ENCODE measurements around the gene PHF2. TPM values are rescaled to one million over a fixed set of nuclear protein-coding genes. Genes with fewer than 3 reads are reported as not detected.
A peak's percentile ranks its signal among the peaks of the same experiment; 100 is the strongest.

The PHF2 gene
- total RNA-seq, 1 donor from 2014 or later, result 29.4 TPM

DNA sequence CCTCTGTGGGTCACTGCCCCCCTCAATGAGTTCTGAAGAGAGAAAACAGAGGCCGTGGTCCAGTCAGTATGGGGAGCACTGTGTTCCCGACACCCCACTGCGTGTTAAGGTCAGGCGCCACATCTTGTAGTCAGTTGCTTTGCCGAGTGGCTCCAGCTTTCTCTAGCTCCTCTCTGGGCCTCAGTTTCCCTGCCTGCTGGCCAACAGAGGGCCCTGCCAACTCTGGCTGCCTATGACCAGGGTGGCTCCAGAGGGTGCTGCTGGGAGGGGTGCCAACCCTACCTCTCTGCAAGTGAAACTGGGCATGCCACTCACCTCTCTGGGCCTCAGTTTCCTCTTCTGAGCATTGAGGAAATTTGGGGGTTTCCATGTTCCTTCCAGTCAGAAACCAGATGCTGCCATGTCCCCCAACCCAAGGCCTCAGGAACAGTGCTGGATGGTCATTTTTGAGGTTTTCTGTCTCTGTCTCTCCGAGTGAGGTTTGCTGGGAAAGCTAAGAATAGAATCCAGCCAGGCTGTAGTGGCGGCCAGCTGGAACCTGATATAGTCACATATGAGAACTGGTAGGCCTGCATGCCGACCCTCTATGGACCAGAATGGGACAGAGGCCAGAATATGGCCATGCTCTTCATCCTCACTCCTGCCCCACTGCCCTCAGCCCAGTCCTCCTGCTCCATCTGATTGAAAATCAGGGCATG is 132.1 kb downstream of the PHF2 start:
- peak; percentile 71 for DNase-seq (ENCODE audit: low spot score)
- peaks cover 13% of the 10 kb centered on the region for H3K27me3 Mint-ChIP-seq (ENCODE audit: low read depth)
- no peaks in the 10 kb centered on the region for H3K4me1 Mint-ChIP-seq (ENCODE audit: low read depth)
- H3K9me3 Mint-ChIP-seq (ENCODE audit: low read depth), result peaks cover 5% of the 10 kb centered on the region
- peaks cover 1% of the 10 kb centered on the region for H3K36me3 Mint-ChIP-seq (ENCODE audit: low read depth)
- TF ChIP-seq, protein P1, sequence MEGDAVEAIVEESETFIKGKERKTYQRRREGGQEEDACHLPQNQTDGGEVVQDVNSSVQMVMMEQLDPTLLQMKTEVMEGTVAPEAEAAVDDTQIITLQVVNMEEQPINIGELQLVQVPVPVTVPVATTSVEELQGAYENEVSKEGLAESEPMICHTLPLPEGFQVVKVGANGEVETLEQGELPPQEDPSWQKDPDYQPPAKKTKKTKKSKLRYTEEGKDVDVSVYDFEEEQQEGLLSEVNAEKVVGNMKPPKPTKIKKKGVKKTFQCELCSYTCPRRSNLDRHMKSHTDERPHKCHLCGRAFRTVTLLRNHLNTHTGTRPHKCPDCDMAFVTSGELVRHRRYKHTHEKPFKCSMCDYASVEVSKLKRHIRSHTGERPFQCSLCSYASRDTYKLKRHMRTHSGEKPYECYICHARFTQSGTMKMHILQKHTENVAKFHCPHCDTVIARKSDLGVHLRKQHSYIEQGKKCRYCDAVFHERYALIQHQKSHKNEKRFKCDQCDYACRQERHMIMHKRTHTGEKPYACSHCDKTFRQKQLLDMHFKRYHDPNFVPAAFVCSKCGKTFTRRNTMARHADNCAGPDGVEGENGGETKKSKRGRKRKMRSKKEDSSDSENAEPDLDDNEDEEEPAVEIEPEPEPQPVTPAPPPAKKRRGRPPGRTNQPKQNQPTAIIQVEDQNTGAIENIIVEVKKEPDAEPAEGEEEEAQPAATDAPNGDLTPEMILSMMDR (IDR thresholded peaks at IDR 0.05), result no peak
- H3K27ac Mint-ChIP-seq (ENCODE audit: unreplicated experiment), result no peak overlapping the region
- H3K4me3 Mint-ChIP-seq (ENCODE audit: unreplicated experiment), result no peak overlapping the region

DNA sequence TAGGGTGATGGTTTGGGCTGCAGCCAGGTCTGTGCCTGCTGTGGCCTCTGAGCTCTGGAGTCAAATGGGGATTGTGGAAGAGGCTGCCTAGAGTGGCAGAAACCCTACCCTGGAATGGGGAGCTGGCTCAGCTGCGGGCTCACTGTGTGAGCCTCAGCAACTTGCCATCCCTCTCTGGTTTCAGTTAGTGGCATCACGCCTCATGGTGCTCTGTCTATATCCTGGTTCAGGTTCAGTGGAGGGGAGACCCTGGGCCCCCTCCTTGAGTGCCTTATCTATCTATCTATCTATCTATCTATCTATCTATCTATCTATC is 132.6 kb downstream of the PHF2 start:
- TF ChIP-seq, protein P1 (IDR thresholded peaks at IDR 0.05), result no peak
- H3K27ac Mint-ChIP-seq (ENCODE audit: unreplicated experiment), result no peak overlapping the region
- peaks cover 3% of the 10 kb centered on the region for H3K9me3 Mint-ChIP-seq (ENCODE audit: low read depth)
- H3K36me3 Mint-ChIP-seq (ENCODE audit: low read depth), result peaks cover 1% of the 10 kb centered on the region
- H3K4me1 Mint-ChIP-seq (ENCODE audit: low read depth), result no peaks in the 10 kb centered on the region
- no peak overlapping the region for H3K4me3 Mint-ChIP-seq (ENCODE audit: unreplicated experiment)
- H3K27me3 Mint-ChIP-seq (ENCODE audit: low read depth), result peaks cover 13% of the 10 kb centered on the region
- DNase-seq (ENCODE audit: low spot score), result peak; percentile 47

DNA sequence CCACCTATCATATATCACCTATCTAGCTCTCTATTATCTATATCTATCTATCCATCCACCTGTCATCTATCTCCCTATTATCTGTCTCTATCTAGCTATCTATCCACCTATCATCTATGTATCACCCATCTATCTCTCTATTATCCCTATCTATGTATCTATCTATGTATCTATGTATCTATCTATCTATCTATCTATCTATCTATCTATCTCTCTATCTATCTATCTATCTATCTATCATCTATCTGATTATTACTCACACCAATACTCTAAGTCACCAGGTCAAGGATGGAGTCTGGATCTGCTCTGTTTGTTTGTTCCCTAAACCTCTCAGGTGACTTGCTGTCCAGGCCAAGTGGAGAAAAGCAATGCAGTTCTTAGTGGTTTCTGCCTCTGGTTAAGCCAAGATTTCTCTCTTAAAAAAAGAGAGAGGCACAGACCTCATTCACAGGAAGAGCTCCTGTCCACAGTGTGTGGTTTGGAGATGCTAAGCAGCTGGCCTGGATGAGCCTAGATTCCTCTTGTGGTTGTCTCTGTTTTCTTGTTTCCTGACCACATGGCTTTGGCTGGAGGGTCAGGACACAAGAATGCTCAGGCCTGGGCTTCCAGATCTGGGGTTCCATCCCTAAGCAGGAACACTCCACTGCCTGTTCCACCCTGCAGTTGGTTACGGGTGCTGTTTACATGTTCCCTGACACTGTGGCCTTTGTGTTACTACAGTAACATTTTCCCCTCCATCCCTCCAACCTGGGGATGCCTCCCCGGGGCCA is 133.4 kb downstream of the PHF2 start:
- Mint-ChIP-seq H3K27ac (ENCODE audit: unreplicated experiment) (no peak overlapping the region), H3K4me1 (ENCODE audit: low read depth) (no peaks in the 10 kb centered on the region), H3K36me3 (ENCODE audit: low read depth) (peaks cover 1% of the 10 kb centered on the region), H3K4me3 (ENCODE audit: unreplicated experiment) (no peak overlapping the region), H3K27me3 (ENCODE audit: low read depth) (peaks cover 13% of the 10 kb centered on the region), H3K9me3 (ENCODE audit: low read depth) (no peaks in the 10 kb centered on the region)
- no peak for DNase-seq (ENCODE audit: low spot score)
- TF ChIP-seq, protein P1 (IDR thresholded peaks at IDR 0.05), result no peak

DNA sequence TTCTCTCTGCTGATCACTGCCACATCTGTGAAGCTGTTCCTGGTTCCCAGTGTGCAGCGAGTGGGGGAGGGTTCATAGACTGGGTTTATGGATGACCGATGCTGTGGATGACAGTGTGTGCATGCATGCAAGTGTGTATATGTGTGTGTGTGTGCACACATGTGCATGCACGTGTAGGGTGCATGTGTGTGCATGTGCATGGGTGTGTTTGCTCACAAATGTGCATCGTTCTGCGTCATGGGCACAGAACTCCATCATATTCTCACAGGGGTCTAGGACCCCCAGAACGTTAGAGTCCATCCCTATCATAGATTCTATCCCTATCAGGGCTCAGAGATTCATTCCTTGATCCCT is 134.0 kb downstream of the PHF2 start:
- TF ChIP-seq, protein P1 (IDR thresholded peaks at IDR 0.05), result no peak
- peaks cover 11% of the 10 kb centered on the region for H3K27me3 Mint-ChIP-seq (ENCODE audit: low read depth)
- peaks cover 1% of the 10 kb centered on the region for H3K36me3 Mint-ChIP-seq (ENCODE audit: low read depth)
- H3K4me1 Mint-ChIP-seq (ENCODE audit: low read depth), result no peaks in the 10 kb centered on the region
- no peaks in the 10 kb centered on the region for H3K9me3 Mint-ChIP-seq (ENCODE audit: low read depth)
- peak; percentile 20 for DNase-seq (ENCODE audit: low spot score)
- no peak overlapping the region for H3K27ac Mint-ChIP-seq (ENCODE audit: unreplicated experiment)
- H3K4me3 Mint-ChIP-seq (ENCODE audit: unreplicated experiment), result no peak overlapping the region

DNA sequence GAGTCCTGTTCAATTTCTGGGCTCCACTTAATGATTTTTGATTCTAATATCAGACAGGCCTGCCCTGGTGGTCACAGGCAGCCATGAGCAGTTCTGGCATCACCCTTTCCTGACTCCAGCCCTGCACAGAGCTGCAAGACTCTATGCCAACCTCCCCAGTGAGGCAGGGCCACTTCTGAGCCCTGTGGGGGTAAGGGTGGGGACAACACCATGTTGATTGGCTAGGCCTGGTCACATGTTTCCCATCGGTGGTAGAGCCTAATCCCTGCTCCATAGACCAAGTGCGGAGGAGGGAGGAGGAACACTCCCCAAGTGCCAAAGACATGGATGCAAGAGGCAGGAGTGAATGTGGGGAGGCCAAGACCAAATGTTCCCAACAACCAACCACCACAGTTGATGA is 134.6 kb downstream of the PHF2 start:
- Mint-ChIP-seq H3K27me3 (ENCODE audit: low read depth) (peaks cover 10% of the 10 kb centered on the region), H3K4me3 (ENCODE audit: unreplicated experiment) (no peak overlapping the region), H3K27ac (ENCODE audit: unreplicated experiment) (no peak overlapping the region), H3K4me1 (ENCODE audit: low read depth) (no peaks in the 10 kb centered on the region), H3K9me3 (ENCODE audit: low read depth) (no peaks in the 10 kb centered on the region), H3K36me3 (ENCODE audit: low read depth) (peaks cover 1% of the 10 kb centered on the region)
- DNase-seq (ENCODE audit: low spot score), result peak; percentile 33
- TF ChIP-seq, protein P1 (IDR thresholded peaks at IDR 0.05), result no peak

Data from chondrocyte (in vitro differentiated cells).